ENCODE measurements around the gene LARP1. TPM values are rescaled to one million over a fixed set of nuclear protein-coding genes. Genes with fewer than 3 reads are reported as not detected.

LARP1 gene
- polyA plus RNA-seq, 2 of the 4 experiments (the other 2 are of a cell fraction), result 87.0 to 112 TPM

GRCh38 chr5:154782812-154783592 is 27.8 kb downstream of the LARP1 start:
- Histone ChIP-seq H3K27ac (no peak overlapping the region), H3K9me3 (no peaks in the 10 kb centered on the region), H3K4me2 (no peak overlapping the region), H3K4me1 (peaks cover 75% of the 10 kb centered on the region), H3K4me3 (no peak overlapping the region)
- CTCF ChIA-PET, result interaction anchor here (0.5 to 1.6 kb wide), 7 partner anchors 10 to 317 kb away, joined by 3 to 5 read pairs (median 3); no protein-coding TSS in a partner anchor
- ATAC-seq, result no peak
- TF ChIP-seq REST (IDR thresholded peaks at IDR 0.05) (no peak), PHF8 (IDR thresholded peaks at IDR 0.05; ENCODE audit: borderline replicate concordance, low read depth) (no peak), BHLHE40 (IDR thresholded peaks at IDR 0.05; ENCODE audit: low read depth, low read length) (no peak)
- POLR2A ChIA-PET, result no interaction called here
- no peak for FAIRE-seq
- 57% methylated on average over 1 of the region's 1 CpG for WGBS (ENCODE audit: missing lambda C conversion rate)
- no peak for DNase-seq (ENCODE audit: low read depth in 1 of 2, low spot score in 1 of 2)

- Histone ChIP-seq H3K9me3 (no peaks in the 10 kb centered on the region), H3K4me3 (no peak overlapping the region), H3K27ac (no peak overlapping the region), H3K4me2 (no peak overlapping the region), H3K4me1 (peaks cover 72% of the 10 kb centered on the region)
- no peak; a peak in 2 of 6 replicates for ATAC-seq
- POLR2A ChIA-PET, result no interaction called here
- CTCF ChIA-PET, result interaction anchor here (1.4 to 1.8 kb wide), 5 partner anchors 7 to 27 kb away, joined by 3 to 5 read pairs (median 4); no protein-coding TSS in a partner anchor
- no peak for DNase-seq (ENCODE audit: low read depth in 1 of 2, low spot score in 1 of 2)
- TF ChIP-seq KDM5A (IDR thresholded peaks at IDR 0.05) (no peak), HOXB5 (CRISPR knock-in tag; IDR thresholded peaks at IDR 0.05) (no peak), CHD2 (IDR thresholded peaks at IDR 0.05; ENCODE audit: low read length, partially characterized antibody) (no peak), MYC (IDR thresholded peaks at IDR 0.05; ENCODE audit: borderline replicate concordance, low read length) (no peak), NPAS2 (CRISPR knock-in tag; IDR thresholded peaks at IDR 0.05; ENCODE audit: borderline replicate concordance) (no peak), MAFK (IDR thresholded peaks at IDR 0.05; ENCODE audit: partially characterized antibody) (no peak), SREBF2 (IDR thresholded peaks at IDR 0.05) (no peak), FOSL2 (IDR thresholded peaks at IDR 0.05) (no peak), FOSL2 (CRISPR knock-in tag; IDR thresholded peaks at IDR 0.05) (no peak), SMC3 (IDR thresholded peaks at IDR 0.05) (no peak), MAZ (IDR thresholded peaks at IDR 0.05; ENCODE audit: borderline replicate concordance, low read depth, low read length) (no peak), CBX2 (IDR thresholded peaks at IDR 0.05; ENCODE audit: borderline replicate concordance, low read depth) (no peak), FOXS1 (CRISPR knock-in tag; IDR thresholded peaks at IDR 0.05) (no peak), RFX5 (IDR thresholded peaks at IDR 0.05) (no peak), HEYL (CRISPR knock-in tag; IDR thresholded peaks at IDR 0.05) (no peak), EHMT2 (IDR thresholded peaks at IDR 0.05; ENCODE audit: low read depth) (no peak), CBX8 (IDR thresholded peaks at IDR 0.05) (no peak), HMGXB4 (CRISPR knock-in tag; IDR thresholded peaks at IDR 0.05; ENCODE audit: borderline replicate concordance) (no peak), RAD21 (conservative IDR thresholded peaks at IDR 0.05 in 1 of 2, IDR thresholded peaks at IDR 0.05 in 1 of 2) (no peak), CTCF (IDR thresholded peaks at IDR 0.05) (no peak)
- no peak for FAIRE-seq
- WGBS (ENCODE audit: missing lambda C conversion rate), result 82% methylated on average over 11 of the region's 11 CpGs
Measured at GRCh38 chr5:154783774-154784460, 28.7 kb downstream of the LARP1 start.

All from A549 (cell line).